Superior temporal gyrus (tissue), 1 donor: Measurements from ENCODE around the gene REC8.
A peak's percentile ranks its signal among the peaks of the same experiment; 100 is the strongest.
"Not testable (repeated sequence)": the region's sequence is repeated elsewhere in the genome, so short reads cannot be mapped to it uniquely, and the experiment has no call there.

Source experiments
- DNase-seq: peaks from one replicate; pipeline ENCODE4 v3.0.0-alpha.2; 2016; ENCODE audit errors: extremely low spot score

The REC8 gene

DNA sequence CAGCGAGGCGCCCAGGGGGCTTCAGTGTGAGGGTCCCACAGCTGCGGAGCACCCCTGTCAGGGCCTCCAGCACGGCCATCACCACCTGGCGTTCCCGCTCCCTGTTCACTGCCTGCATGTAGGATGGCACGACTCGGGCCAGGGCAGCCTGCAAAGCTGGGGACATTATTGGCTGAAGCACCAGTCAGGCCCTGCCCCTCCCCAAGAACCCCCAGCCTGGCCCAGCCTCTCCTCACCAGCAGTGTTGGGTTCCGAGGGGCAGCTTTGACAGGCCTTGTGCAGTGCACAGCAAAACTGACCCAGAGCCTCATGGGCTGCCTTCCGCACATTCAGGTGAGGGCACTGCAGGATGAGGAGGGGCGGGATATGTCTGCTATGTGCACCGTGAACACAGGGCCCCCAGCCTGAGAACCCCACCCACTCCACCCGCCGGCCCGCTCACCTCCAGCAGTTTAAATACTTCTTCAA lies 11.2 kb downstream of the REC8 start:
- DNase-seq, result no peak

GRCh38 chr14:24184104-24184970 lies 12.5 kb downstream of the REC8 start:
- no peak for DNase-seq

DNA sequence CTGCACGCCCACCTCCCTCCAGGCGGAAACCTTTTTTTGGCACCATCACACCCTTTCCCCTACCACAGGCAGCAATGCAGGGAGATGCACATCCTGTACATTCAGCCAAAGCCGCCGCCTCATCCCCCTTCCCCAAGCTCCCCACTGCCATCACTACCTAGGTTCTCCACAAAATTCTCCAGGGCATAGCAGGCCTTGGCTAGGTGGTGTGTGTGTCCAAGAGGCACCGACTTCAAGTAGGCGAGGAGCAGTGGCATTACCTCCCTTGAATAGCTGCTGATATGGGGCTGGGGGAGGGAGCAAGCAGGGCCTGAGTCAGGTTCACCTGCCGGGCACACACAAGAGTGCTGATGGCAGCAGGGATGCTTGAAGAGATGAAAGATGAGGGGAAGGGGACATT lies 13.1 kb downstream of the REC8 start:
- DNase-seq, result no peak

GRCh38 chr14:24185741-24186140 lies 13.9 kb downstream of the REC8 start:
- DNase-seq, result no peak

GRCh38 chr14:24186831-24187538 lies 15.1 kb downstream of the REC8 start:
- DNase-seq, result no peak

GRCh38 chr14:24187539-24187915 lies 15.6 kb downstream of the REC8 start:
- DNase-seq, result no peak

DNA sequence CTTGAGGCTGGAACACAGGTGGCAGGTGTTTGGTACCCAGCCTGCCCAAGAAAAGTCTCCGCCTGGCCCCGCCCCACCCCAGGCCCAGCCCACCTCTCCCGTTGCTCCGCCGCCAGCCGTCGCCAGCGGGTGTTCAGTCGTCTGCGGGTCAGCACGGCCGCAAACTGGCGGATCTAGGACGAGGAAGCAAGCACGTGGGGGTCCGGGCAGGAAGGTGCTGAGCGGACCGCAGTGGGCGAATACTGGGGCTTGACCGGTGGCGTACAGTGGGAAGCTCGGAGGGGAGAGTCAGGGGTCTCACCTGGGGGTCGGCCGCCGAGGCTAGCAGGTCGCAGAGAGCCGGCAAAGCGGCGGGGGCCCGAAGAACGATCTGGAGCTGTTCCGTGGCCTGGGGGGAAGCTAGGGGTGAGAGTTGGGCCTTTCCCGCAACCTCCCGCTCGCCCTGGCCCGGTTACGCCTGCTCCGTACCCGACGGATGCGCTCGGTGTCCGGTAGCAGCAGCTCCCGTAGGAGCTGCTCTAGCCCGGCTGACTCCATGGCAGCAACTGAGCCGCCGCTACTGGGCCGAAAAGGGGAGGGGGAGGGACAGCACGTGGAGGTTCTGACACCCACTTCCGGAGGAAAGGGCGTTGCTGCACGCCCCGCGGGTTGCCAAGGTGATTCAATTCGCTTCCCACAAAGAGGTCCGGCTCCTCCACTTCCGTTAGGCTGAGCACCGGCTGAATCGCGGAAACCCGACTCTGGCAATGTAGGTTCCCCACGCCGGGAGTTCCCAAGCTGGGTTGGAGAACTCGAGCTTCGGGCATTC lies 16.6 kb downstream of the REC8 start, which contains the start of gene IPO4:
Gene IPO4 (minus strand): TSS at position 566 of the 808 bp plus-strand sequence. CDS start 29 bp downstream, at position 537.
- DNase-seq, result peak; percentile 97

- DNase-seq, result no peak
Observed at GRCh38 chr14:24189059-24189375, 17.1 kb downstream of the REC8 start.

GRCh38 chr14:24189460-24189859 lies 17.6 kb downstream of the REC8 start:
- no peak for DNase-seq

DNA sequence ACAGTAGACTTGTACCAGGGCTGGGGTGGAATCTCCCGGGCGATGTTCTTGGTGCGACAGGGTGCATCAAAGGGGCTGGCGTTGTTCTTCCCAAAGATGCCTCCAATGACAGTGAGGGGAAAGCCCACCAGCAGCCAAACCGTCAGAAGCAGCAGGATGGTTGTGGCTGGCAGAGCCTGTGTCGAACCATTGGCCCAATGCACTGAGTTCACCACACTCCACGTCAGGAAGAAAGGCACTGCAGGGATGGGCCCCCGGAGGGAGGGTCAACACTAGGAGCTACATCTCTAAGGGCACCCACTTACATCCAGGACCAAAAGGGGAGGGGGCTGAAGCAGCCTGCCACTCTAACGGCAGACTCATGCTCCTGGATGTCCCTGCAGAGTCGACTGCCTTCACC lies 18.5 kb downstream of the REC8 start:
- no peak for DNase-seq

GRCh38 chr14:24192933-24193332 lies 21.1 kb downstream of the REC8 start:
- no peak for DNase-seq

GRCh38 chr14:24194186-24194872 lies 22.4 kb downstream of the REC8 start:
- no peak for DNase-seq

DNA sequence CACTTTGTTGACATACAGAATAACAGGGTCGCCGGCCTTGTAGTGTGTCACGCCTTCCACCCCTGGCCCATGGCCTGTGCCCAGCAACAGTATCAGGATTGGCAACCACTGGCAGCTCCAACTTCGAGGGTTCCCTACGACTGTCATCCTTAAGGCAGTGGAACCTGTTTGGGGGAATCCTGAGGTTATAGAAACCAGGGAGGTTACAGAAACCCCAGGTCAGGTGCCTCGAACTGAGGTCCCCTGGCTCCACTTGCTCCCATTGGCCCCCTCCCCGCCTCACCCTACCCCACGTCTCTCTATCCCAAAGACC lies 22.9 kb downstream of the REC8 start:
- no peak for DNase-seq

DNA sequence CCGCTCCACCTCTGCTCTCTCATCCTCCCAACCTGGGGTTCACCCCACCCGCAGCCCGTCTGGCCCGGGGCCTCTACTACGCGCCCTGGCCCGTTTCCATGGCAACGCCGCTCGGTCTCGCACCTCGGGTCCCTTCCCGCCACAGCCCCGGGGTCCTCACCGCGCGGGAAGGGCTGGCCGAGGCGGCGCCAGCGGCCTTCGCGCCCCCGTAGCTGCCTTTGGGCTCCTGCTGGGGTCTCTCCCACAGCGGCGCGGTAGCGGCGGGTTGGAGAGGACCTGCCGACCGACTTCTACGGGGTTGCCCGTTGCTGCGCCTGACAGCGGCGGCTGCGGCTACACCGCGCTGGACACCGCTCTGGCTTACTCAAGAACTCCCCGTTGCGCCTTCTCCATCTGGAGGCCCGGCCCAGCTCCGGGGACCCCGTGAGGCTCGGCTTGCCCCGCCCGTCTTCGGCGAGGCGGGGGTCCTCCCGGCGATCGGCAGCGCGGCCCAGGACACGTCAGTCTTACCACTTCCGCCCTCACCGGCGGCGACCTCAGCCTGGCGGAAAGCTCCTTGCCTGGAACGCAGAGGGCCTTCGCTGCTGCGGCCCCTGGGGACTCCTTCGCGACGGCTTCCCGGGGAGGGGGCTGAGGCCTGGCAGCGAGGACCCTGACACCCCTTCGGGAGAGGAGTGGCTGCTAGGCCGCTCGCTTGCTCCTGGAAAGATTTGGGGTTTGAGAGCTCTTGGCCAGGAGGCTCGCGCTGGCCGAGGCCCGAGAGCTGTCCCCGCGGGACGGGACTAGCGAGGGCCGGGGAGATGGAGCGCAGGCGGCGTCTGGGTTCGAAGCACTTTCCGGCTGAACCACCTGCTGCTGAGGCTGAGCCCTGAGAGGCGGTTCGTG lies 23.5 kb downstream of the REC8 start, which contains the start of gene TM9SF1:
Gene TM9SF1 (minus strand): TSS at position 256 of the 885 bp plus-strand sequence. CDS start 422 bp downstream, outside the sequence.
- peak; percentile 78 for DNase-seq

DNA sequence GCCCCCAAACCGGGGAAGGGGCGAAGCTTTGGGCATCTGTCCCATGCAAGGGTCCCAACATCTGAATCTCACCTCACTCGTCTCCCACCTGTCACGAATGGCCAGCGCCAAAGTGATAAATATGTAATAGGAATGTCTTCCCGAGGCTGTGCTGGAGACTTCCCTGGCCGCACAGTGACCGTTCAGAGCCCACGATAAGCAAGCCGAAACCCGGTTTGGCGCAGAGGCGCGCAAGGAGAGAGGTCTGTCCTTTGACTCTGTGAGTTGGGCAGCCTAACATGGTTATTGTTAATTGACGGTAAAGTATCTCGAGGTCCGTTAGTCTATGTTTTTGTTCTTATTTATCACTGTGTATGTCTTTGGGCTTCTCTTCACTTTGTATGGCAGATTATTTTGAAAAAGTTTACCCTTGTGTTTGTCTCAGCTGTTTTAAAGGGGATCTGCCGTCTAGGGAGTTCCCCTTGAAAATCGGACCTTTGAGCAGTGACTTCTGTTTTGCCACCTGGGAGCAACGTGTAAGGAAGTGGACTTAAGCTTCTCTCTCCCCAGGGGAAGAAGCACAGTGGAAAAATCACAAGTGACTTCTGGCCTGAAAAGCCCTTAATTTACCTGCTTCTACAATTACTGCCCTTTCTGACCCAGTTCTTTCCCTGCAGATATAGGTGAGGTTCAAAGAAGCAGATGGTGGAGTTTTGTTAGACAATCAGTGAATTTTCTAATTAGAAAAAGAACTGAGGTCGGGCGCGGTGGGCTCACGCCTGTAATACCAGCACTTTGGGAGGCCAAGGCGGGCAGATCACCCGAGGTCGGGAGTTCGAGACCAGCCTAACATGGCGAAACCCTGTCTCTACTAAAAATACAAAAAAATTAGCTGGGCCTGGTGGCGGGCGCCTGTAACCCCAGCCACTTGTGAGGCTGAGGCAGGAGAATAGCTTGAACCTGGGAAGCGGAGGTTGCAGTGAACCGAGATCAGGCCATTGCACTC lies 24.5 kb downstream of the REC8 start:
- no peak for DNase-seq

- DNase-seq, result no peak
Observed at GRCh38 chr14:24197056-24197450, 25.2 kb downstream of the REC8 start.

- no peak for DNase-seq
Observed at GRCh38 chr14:24198814-24199524, 27.1 kb downstream of the REC8 start.

DNA sequence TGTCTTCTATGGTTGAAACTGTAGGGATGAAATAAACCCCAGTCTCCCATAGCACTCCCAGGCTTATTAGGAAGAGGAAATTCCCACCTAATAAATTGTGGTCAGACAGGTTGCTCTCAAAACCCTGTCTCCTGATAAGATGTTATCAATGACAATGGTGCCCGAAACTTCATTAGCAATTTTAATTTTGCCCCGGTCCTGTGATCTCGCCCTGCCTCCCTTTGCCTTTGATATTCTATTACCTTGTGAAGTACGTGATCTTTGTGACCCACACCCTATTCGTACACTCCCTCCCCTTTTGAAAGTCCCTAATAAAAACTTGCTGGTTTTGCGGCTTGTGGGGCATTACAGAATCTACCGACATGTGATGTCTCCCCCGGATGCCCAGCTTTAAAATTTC lies 30.7 kb downstream of the REC8 start:
- not testable (repeated sequence) for DNase-seq
